Dermis blood vessel endothelial cell (primary cell): Measurements from ENCODE around the gene HOXB4. TPM values are rescaled to one million over a fixed set of nuclear protein-coding genes. Genes with fewer than 3 reads are reported as not detected.

Experiments
- DNase-seq: peaks from one replicate; pipeline ENCODE4 v3.0.0; 2010
- total RNA-seq: library from RNA; depleted of rRNA; stranded (reverse); fragments of >200 nt; gene quantifications from 2 replicates; pipeline ENCODE4 v1.2.3, GENCODE V29; 2014

HOXB4 gene
- total RNA-seq, 1 donor from 2014 or later, result 3.2 TPM

DNA sequence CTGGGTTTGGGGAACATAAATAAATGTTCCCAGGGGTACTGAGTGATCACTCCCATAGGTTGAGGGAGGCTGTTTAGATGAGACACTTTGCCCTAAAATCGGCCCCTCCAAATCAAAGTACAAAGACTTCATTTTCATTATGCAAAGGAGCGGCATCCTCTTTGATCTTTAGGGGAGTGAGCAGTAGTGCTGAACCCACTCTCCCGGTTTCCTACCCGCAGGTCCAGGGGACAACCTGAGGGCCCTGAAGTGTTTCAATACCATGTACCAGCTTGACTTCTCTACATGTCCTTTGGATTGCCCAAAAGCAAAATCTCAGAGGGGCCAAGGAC is 23.0 kb upstream of the HOXB4 start:
- DNase-seq, result no peak

GRCh38 chr17:48600244-48601098 is 22.3 kb upstream of the HOXB4 start:
- no peak for DNase-seq

GRCh38 chr17:48599354-48599753 is 21.2 kb upstream of the HOXB4 start:
- no peak for DNase-seq

DNA sequence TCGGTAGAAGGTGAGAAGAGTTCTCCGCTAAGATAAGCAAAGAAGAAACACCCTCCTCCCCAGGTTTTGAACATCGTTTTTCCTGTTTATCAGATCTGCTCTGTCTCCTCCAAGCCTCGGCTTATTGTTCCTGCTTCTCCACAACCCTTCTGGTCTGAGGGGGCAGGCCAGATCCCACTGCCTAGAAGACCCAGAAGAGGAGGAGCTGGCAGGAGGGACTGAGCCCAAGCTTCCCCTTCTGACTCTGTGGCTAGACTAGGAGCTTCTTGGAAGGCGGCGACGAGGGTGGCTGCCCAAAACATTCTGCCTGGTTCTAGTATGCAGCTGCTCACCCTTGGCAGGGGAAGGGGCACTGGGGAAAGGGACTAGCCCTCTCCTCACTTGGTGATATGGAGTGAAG is 20.6 kb upstream of the HOXB4 start:
- DNase-seq, result peak; percentile 30

DNA sequence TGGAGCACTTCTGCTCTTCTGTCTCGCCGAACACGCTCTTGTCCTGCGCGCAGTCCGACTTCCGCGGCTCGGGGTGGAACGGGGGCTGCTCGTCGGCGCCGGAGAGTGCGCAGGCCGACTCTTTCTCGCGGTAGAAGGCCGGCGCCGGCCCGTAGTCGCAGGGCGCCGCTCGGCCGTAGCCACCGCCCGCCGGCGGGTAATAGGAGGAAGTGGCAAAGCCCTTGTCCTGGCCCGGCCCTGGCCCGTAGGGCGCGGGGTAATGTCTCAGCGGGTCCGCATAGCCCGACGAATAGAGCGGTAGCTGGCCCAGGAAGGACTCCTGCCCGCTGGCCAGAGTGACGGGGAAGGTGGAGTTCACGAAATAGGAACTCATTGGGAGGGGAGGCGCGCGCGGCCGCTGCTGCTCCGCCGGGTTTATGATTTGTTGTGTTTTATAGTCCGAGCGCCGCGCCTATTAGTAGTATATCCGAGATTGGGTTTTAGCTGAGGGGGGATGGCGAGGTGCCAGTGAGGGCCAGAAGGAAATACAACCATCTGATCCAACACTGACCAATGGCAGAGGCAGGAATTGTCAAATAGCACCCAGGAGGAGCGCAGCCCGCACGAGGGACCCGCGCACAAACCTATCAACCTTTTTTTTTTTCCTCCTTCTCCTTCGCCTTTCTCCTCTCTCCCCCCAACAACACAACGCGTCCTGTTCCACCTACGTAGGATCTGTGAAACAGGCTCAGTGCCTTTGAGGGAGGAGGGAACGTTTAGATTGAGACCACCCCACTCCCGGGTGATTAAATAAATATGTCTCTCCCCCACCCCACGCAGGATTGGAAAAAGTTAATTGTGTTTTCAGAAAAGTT is 19.9 kb upstream of the HOXB4 start:
- peak; percentile 71 for DNase-seq

DNA sequence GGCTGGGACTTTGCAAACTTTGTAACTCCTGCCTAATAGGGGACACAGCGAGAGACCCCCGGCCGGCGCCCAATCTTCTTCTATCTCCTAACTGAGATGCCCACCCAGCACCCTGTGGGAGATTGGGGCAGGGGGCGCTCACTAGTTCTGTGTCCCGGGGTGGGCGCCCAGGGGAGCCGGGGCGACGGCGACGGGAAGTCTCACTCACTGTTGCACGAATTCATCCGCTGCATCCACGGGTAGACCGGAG is 19.3 kb upstream of the HOXB4 start:
- DNase-seq, result no peak

DNA sequence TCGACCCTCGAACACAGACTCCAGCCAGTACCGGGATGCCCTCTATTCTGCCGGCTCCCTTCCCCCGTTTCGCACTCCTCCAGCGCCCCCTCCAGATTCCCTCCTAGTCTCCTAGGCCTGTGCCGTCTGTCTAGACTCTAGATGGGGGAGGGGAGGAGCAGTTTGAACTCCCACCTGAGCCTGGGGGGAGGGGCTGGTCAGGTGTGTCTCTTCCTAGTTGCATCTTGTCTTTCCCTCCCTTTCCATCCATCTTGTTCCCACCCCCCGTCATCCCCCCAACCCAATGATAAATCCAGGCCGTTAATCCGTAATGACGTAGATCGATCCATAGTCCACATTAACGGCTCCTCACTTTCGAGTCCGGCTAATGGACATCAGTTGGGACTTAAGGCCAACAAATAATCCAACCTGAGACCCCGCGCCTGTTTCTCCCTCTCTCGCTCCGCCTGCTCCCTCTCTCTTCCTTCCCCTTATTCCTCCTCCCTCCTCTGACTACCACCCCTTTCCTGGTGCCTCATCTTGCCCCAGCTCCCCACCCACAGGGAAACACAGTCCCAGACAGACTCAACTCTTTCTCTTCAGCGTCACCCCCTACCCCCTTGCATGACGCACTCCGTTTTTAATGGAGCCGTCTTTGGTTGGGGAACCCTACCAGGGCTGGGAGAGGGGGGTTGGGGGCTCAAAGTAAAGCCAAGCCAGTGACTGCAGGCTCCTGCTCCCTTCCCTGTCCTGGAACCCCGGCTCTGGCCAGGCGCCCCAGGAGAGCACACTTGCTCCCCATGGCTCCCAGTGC is 18.8 kb upstream of the HOXB4 start:
- DNase-seq, result peak; percentile 30

DNA sequence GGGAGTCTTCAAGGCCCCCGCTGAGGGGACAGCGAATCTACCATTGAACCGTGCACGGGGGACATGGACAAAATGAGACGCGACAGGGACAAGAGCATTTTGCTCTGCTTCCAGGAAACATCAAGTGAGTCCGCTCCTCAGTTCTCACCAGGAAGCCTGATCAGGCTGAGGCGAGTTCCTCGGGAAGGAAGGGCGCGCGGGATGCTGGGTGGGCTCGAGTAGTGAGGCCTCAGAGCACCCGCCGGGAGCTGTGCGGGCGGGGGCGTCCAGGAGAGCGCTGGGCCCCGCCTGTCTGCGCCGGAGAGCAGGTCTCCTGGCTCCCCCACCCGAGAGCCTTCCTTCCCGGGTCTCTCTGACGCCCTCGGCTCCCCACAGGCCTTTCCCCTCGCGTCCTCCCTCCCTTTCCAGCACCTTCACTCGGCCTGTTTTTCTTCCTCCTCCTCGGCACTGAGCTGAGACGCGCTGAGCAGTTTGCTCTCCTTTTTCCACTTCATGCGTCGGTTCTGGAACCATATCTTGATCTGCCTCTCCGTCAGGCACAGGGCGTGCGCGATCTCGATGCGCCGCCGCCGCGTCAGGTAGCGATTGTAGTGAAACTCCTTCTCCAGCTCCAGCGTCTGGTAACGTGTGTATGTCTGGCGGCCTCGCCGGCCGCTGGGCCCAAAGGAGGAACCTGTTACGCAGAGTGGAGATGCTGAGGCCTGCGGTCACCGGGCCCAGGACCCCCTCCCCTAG is 18.0 kb upstream of the HOXB4 start:
- no peak for DNase-seq

- DNase-seq, result no peak
These were observed 17.3 kb upstream of the HOXB4 start for GRCh38 chr17:48595278-48595999.

DNA sequence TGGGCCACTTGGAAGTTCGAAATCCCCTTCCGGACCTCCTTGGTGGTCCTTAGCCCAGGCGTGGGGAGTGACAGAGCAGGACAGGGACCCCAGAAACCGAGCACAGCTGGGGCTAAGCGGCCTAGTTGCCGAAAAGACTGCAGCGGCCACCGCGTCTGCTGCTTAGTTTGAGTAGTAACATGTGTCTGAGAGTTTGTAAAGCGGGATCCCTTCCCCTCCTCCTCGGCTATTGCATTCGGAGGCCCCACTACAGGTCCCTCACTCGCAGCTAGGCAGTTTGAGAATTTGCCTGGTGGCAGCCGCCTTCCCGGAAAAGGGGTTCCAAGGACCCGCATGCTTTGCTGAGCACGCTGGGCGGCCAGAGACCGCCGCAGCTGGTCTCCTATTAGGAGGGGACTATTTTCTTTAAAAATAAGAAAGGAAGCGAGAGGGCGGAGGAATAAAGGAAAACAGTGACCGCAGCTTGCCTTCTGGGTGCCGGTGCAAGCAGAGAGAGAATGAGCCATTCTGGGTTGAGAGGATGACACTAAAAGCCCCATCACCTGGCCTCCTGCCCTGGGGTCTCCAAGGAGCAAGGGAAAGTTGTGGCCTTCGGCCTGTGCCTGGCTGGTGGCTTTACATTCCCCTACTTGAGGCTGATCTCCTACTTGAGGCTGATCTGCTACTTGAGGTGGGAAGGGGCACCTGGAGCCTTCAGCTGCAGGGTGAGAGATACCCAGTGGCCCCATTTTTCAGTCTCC is 16.6 kb upstream of the HOXB4 start:
- DNase-seq, result no peak

GRCh38 chr17:48593840-48594537 is 15.8 kb upstream of the HOXB4 start:
- DNase-seq, result peak; percentile 88

- no peak for DNase-seq
These were observed 15.1 kb upstream of the HOXB4 start, which contains the start of gene HOXB5 for GRCh38 chr17:48593126-48593829. Gene HOXB5, minus strand, starts transcription at chr17:48593779. Its CDS starts 97 bp downstream, at chr17:48593682.

DNA sequence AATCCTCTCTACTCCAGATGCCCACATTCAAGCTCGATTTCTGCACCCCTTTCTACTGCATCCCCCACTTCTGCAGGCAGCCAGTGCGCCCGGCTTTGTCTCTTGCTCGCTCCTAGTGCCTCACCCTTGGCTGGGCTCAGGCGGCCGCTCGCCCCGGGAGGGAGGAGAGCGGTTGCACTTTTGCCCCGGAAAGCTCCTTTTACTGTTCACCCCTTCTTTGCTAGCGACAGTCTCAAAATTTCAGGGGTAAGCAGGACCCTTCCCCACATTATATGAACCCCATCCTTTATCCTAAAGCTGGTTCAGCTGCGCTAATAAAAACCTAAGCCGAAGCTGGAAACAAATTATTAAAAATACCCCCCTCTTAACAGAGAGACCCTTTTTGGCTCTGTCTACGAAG is 14.4 kb upstream of the HOXB4 start:
- DNase-seq, result no peak

DNA sequence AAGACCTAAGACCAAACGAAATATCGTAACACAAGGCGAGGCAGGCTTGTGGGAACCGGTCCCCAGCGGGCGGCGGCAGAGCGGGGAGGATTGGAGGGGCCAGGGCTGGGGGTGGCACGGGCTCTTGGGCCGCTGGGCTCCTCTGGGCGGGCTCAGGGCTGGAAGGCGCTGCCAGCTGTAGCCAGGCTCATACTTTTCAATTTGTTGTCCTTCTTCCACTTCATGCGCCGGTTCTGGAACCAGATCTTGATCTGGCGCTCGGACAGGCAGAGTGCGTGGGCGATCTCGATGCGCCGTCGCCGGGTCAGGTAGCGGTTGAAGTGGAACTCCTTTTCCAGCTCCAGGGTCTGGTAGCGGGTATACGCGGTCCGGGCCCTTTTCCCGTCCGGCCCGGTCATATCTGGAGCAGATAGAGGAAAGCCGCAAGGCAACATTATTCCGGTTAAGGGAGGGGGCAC is 13.9 kb upstream of the HOXB4 start:
- DNase-seq, result no peak

GRCh38 chr17:48591255-48592056 is 13.3 kb upstream of the HOXB4 start:
- no peak for DNase-seq

GRCh38 chr17:48590607-48591161 is 12.5 kb upstream of the HOXB4 start:
- DNase-seq, result no peak

DNA sequence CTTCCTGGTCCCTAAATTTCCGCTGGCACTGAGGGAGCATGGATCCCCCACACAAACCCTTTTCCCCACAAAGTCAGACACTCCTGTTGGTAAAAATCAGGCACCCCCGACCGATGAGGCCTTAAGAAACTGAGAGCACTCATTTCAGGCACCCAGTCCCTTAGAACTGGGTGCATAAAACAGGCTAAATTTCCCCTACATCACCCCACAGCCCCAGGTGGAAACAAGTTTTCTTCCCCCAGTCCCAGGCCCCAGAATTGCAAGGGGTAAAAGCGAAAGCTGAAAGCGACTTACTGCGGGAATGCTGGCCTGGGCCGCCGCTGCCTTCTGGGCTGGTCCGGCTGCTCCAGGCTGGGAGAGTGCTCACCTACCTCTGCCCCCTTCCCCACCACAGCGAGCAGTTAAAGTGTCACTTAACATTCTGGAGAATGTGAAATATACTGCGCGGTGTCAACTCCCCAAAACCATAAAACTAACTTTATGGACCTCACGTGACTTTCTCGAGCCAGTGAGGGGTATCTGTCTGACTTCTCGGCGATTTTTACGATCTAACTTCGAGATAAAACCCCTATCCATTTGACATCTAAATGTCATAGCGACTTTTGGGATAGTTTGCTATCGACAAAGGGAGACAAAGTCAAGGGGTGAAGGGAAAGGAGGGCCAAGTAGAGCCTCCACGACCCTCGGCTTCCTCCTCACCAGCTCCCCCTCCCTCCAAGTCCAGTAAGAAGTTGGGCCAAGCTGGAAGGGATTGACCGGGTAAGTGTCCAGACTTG is 11.9 kb upstream of the HOXB4 start, which contains the start of gene HOXB3:
Gene HOXB3 (minus strand): TSS at position 411 of the 776 bp plus-strand sequence. CDS start 37,767 bp downstream, outside the sequence.
- DNase-seq, result no peak
